Measurements from ENCODE around the gene ST14.
"Not testable (repeated sequence)": the region's sequence is repeated elsewhere in the genome, so short reads cannot be mapped to it uniquely, and the experiment has no call there.

Gene ST14

DNA sequence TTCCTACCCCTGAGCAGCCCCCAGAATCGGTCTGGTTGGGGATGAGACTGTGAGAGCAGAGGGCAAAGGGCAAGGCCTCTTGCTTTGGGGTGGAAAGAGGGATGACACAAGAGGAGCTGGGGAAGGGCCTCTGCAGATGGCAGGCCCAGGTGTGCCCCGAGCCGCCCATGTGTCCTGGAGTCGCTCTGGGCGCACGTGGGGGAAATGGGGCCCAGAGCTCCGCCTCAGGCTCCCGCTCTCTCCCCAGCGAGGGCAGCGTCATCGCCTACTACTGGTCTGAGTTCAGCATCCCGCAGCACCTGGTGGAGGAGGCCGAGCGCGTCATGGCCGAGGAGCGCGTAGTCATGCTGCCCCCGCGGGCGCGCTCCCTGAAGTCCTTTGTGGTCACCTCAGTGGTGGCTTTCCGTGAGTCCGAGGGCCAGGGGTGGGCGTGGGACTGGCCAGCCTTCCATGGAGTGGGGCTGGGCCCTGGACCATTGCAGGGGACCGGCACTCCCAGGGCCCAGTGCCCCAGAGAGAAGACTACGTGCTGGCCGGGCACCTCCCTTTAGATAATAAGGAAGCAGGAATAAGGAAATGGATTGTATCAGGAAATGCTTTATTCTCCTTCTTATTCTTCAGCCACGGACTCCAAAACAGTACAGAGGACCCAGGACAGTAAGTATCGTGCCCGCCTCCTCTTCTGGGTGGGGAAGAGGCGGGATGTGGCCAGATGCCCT lies 30.1 kb downstream of the ST14 start:
- DNase-seq: no peak

DNA sequence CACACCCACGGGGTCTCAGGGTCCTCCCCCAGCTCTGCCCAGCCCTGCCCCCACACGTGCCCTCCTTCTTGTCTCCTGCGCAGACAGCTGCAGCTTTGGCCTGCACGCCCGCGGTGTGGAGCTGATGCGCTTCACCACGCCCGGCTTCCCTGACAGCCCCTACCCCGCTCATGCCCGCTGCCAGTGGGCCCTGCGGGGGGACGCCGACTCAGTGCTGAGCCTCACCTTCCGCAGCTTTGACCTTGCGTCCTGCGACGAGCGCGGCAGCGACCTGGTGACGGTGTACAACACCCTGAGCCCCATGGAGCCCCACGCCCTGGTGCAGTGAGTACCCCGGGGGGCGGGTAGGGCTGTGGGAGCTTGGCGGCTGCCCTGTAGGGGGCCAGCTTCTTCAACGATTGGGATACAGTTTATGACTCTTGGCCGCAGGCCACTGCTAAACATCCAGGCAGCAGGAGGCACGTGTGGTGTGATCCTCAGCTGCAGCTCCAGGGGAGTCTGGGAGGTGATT lies 30.8 kb downstream of the ST14 start:
- DNase-seq: no peak

DNA sequence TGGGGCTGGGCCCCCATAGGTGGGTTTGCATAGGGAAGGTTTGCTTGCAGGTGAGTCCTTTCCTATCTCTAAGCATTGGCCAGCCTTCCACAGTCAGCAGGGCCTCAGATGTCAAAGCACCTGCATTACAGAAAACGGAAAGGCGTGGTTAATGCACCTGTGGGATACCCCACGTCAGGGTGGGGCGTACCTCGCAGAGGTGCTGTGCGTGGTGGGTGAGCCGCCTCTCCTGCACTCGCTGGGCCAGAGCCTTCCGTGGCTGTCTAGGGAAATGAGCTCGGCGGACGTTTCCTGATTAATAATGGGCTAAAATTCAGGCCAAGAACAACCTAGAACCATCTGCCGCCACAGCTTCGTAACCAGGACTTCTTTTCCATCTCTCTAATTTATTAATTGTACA lies 32.3 kb downstream of the ST14 start:
- no peak for DNase-seq

DNA sequence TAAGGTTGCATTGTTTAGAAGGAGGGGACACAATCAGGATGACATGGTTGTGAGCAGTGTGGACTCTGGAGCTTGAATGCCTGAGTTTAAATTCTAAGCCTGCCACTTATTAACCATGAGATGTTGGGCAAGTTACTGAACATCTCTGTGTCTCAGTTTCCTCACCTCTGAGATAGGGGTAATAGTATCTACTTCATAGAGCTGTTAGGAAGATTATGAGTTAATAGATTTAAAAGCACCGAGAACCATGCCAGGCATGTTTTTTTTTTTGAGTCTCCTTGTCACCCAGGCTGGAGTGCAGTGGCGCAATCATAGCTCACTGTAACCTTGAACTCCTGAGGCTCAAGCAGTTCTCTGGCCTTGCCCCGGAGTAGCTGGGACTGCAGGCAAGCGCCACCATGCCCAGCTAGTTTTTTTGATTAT lies 33.3 kb downstream of the ST14 start:
- DNase-seq: no peak

DNA sequence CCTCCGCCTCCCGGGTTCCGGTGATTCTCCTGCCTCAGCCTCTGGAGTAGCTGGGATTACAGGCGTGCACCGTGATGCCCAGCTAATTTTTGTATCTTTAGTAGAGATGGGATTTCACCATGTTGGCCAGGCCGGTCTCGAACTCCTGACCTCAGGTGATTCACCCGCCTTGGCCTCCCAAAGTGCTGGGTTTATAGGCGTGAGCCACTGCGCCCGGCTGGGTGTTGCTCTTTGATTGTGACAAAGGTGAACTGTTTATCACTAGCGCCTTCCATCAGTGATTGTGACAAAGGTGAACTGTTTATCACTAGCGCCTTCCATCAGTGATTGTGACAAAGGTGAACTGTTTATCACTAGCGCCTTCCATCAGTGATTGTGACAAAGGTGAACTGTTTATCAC lies 34.0 kb downstream of the ST14 start:
- DNase-seq: not testable (repeated sequence)

DNA sequence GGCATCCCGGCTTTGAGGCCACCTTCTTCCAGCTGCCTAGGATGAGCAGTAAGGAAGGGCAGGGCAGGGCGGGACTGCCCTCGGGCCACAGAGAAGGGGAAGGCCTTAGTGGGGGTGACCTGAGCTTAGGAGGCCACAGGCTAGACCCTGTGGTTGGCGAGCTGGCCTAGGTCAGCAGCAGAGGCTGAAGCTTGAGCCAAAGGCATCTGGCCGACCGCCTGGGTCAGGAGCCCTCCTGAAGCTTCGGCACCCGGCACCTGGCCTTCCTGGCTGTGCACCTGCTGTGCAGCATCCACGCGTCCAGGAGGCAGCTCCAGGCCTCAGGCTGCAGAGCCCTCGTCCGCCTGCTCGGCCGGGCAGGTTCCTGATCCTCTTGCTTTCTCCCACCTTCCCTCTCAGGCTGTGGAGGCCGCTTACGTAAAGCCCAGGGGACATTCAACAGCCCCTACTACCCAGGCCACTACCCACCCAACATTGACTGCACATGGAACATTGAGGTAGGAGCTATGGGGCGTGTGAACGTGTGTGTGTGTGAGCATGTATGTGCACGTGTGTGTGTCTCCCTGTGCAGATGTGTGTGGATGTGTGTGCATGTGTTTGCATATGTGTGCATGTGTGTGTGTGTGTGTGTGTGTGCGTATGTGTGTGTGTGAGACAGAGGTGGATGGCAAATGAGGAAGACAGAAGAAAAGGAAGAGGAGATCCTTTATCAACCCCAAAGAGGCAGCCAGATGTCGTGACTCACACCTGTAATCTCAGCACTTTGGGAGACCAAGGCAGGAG lies 34.9 kb downstream of the ST14 start:
- DNase-seq: no peak

DNA sequence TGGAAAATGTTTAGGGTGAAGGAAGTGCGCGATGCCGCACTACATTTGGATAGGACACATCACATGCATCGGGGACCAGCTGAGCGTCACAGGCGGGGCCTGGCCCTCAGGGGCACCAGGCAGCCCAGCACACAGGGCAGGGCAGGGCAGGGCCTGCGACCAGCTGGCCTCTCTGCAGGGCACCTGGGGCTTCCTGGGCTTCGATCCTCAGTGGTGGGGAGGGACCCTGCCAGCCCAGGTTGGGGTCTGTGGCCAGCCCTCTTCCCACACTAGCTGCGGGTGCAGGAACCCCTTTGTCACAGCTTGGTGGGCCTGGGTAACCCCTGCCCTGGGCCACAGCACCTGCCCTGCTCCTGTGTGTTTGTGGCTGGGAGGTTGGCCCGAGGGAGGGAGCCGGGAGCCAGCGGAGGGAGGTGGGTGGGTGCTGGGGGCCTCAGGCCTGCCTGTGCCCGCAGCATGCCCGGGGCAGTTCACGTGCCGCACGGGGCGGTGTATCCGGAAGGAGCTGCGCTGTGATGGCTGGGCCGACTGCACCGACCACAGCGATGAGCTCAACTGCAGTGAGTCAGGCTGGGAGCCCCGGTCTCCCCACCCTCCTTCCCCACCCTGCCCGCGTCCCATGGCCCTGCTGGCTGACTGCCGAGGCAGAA lies 37.9 kb downstream of the ST14 start:
- DNase-seq: no peak

DNA sequence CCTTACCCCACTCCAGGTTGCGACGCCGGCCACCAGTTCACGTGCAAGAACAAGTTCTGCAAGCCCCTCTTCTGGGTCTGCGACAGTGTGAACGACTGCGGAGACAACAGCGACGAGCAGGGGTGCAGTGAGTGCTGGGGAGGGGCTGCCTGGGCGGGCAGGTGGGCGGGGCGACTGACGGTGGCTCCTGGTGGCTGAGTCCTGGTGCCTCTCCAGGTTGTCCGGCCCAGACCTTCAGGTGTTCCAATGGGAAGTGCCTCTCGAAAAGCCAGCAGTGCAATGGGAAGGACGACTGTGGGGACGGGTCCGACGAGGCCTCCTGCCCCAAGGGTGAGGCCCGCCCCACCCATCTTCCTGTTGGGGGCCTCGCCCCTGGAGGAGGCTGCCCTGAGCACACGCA lies 38.7 kb downstream of the ST14 start:
- DNase-seq: no peak

DNA sequence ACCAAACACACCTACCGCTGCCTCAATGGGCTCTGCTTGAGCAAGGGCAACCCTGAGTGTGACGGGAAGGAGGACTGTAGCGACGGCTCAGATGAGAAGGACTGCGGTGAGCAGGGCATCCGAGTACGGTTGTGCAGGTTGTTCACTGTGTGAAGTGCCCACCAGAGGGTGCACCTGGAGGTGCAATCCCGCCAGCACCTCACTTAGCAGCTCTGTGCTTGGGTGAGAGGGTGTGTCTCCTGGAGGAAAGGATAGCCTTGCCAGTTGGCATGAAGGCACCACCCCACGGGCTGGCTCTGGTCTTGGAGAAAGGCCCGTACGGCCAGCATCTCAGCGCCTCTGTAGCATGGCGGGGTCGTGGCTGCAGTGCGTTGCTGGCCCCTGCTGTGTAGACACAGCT lies 39.4 kb downstream of the ST14 start:
- no peak for DNase-seq

DNA sequence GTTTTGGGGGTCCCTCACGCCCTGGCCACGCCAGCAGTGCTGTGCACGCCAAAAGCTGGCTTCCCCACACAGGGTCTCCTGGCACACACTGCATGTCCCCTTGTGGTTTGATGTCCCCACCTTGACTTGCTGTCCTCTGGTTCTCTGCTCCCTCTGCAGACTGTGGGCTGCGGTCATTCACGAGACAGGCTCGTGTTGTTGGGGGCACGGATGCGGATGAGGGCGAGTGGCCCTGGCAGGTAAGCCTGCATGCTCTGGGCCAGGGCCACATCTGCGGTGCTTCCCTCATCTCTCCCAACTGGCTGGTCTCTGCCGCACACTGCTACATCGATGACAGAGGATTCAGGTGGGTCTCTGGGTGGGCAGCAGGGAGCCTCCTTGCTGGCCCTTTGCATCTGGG lies 40.2 kb downstream of the ST14 start:
- no peak for DNase-seq

DNA sequence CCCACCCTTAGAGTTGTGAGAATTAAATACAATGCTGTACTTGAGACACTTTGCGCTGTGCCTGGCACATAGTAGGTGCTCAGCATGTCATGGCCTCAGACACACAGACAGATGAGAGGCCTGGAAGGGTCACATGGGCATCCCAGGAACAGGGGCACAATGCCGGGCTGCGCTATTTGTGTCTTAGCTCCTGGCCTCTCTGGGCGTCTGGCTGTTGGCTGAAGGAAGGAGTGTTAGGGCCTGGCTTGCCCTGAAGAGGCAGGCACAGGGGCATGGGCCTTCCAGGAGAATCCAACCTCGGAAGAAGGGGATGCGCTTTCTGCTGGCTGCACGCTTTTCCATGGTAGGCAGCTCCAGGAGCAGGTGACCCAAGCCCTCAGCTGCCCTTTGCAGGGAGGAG lies 41.4 kb downstream of the ST14 start:
- DNase-seq: no peak

DNA sequence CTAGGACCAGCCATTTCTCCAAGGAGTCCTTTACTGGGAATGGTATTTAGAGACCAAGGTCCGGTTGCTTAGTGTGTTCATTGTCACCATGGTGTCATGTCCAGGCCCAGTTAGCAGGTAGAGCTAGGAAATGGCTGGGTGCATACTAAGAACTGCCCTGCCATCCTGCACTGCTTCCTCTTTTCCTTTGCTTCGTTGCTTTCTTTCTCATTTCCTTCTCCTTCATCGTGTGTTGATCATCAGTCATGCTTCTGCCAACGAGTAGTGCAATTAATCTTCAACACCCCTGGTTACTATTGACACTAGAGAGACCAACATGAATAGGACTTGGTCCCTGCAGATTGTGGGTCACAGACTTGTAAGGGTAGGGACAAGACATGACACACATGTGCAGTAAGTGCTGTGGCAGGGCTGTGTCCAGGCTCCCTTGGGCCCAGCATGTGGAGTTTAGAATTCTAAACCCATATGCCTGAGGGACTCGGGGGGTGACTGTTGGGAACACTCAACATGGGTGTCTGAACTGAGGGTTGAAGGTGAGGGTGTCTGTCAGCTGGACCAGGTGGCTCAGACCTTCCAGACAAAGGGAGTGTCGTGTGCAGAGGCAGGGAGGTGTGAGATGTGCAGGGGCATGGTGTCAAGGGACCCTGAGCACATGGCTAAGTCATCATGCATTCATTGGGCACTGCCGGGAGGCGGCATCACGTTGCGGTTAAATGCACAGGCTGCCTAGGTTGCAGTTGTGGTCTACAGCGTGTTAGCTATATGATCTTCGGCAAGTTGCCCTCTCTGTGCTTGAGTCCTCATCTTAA lies 42.6 kb downstream of the ST14 start:
- no peak for DNase-seq

DNA sequence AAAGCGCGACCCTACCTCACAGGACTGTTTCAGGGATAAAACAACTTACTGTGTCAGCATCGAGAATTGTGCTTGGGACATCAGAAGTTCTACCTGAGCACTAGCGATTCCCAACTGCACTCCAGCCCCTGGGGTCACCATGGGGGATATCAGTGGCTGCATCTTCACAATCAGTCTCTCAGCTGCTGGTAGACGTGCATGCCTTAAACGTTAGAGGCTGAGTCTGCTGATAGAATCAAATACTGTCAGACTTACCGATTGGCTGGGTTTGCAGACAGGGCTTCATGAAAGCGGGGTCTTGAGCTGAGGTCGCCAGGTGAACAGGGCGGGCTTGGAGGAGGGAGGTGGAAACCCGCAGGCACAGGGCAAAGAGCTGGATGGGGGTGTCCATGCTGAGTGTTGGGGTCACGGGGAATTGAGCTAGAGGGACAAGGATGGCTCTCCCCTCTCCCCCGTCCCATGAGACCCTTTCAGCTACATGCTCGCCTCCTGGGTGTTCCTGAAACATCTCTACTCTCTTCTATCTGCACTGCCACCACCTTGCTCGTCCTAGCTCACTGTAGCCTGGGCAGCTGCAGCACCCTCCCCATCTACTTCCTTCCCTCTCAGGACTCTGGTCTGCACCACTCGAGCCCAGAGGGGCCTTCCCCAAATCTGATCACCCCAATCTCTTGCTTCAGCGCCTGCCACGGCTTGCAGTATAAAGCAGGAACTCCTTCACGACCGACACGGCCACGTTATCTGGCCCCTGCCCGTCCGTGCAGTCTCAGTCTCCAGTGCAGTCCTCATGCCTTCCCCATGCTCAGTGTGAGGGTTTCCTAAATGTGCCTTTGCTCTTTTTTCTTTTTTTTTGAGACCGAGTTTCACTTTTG lies 43.5 kb downstream of the ST14 start:
- no peak for DNase-seq

DNA sequence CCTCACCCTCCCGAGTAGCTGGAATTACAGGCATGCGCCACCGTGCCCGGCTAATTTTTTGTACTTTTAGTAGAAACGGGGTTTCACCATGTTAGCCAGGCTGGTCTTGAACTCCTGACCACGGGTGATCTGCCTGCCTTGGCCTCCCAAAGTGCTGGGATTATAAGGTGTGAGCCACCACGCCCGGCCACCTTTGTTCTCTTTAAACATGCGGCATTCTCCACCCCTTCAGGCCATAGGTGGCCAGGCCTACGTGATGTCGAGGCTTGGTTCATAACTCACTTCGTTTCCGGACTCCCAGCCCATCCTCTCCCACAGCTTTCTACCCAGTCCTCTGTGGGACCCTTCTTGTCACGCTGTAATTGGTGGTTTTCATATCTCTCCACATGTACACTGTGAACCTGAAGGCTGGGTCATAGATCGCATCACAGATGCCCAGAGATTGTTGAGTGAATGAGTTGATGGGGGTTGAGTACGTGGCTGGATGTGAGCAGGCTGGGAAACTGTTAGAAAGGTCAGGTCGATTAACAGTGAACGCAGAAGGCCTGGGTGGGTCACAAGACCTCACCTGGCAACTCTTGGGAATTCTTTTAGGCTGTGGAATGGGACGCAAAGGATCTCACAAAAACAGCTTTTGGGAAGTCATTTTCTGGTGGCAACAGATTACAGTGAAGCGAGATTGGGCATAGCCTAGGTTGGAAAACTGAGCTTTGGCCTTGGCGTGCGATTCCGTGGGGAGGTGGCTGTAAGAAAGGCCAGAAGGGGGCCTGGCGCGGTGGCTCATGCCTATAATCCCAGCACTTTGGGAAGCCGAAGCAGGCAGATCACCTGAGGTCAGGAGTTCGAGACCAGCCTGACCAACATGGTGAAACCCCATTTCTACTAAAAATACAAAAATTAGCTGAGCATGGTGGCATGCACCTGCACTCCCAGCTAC lies 44.5 kb downstream of the ST14 start:
- DNase-seq: no peak

DNA sequence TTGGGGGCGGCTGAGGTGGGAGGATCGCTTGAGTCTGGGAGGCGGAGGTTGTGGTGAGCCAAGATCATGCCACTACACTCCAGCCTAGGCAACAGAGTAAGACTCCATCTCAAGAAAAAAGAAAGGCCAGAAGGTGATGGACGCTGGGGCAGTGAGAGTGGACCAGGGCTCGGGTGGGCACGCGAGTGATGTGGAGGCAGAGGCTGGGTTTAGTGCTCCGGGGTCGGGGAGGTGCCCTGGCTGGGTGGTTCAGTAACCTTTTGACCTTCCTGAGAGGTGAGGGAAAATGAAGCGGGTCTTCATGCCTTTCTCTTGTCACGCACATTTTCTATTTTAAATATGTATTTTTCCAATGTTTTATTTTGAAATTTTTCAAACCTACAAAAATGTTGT lies 45.1 kb downstream of the ST14 start:
- no peak for DNase-seq

DNA sequence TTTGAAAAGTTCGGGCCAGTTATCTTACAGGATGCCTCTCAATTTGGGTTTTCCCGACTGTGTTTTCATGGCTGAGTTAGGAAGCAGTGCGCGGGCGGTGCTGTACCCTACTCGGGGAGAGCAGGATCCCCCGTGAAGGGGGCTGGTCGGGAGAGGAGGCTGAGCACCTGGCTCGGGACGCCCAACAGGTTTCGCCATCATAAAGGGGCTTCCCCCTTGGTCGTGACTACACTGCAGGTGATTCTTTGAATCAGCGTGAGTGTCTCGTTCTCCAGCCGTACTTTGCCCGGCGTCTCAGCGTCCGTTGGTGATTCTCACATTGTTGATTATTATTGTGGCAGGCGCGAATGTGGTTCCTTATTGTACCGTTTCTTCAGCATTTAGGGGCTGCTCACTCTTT lies 46.6 kb downstream of the ST14 start:
- no peak for DNase-seq

DNA sequence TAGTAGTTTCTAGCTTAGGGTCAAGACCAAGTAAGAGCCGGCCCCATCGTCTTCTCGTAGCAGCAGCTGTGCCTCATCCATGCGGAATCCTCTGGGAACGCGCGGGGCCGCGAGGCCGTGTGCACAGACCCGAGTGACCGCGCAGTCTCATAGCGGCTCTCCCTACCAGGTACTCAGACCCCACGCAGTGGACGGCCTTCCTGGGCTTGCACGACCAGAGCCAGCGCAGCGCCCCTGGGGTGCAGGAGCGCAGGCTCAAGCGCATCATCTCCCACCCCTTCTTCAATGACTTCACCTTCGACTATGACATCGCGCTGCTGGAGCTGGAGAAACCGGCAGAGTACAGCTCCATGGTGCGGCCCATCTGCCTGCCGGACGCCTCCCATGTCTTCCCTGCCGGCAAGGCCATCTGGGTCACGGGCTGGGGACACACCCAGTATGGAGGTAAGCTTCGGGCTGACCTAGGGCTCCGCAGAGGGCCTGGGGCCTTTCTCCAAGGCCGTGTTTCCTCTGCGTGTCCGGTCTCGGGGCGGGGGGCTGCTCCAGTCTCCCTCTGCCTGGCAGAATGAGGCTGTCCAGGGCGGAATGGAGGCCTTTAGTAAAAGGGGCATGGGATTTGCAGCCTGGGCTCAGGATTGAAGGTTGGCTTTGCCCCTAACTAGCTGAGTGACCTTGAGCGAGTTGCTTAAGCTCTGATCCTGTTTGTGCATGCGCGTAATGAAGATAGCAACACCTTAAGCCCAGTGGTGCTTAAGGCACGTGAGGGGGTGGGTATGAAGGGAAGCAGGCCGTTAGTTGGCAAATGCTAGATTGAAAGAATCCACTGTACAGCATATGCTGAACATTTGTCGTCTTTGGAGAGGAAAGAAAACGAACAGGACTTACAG lies 48.9 kb downstream of the ST14 start:
- DNase-seq: no peak

DNA sequence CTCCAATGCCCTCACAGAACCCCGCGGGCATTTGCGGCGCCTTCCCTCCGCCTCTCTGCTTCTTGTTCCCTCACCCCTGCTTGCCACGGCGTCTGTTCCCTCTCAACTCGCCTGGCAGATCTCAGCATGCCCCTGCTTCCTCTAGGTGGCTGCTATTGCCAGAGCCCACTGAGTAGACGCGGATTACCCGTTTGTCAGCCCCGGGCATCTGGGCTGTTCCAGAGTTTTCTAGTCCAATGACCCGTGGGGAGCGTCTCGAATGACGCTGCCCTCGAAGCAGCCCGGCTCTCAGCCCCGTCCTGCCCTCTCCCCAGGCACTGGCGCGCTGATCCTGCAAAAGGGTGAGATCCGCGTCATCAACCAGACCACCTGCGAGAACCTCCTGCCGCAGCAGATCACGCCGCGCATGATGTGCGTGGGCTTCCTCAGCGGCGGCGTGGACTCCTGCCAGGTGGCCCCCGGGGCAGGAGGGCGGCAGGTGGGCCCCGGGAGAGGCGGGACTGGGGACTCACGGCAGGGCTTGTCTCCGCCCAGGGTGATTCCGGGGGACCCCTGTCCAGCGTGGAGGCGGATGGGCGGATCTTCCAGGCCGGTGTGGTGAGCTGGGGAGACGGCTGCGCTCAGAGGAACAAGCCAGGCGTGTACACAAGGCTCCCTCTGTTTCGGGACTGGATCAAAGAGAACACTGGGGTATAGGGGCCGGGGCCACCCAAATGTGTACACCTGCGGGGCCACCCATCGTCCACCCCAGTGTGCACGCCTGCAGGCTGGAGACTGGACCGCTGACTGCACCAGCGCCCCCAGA lies 49.7 kb downstream of the ST14 start:
- no peak for DNase-seq

Measured in T-helper 2 cell (primary cell).